ENCODE measurements around the gene JMJD1C.
"Not testable (repeated sequence)": the region's sequence is repeated elsewhere in the genome, so short reads cannot be mapped to it uniquely, and the experiment has no call there.

Gene JMJD1C

DNA sequence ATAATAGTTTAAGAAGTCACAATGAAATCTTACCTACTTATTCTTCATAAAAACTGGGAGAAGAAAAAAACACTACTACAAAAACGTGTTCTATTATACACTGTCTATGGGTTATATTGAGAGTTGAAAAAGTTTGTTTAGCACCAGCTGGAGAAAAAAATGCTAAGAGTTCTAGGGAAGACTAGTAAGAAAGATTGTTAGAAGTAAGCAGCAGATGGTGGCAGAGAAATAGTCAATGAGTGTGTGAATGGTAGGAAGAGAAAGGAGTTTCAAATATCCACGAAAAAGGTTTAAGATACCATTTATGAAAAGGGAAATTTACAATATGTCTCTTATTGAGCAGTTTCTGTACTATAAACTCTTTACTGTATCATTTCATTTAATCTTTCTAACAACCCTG, 208.0 kb downstream of the JMJD1C start:
- DNase-seq (ENCODE audit: low spot score): no peak

DNA sequence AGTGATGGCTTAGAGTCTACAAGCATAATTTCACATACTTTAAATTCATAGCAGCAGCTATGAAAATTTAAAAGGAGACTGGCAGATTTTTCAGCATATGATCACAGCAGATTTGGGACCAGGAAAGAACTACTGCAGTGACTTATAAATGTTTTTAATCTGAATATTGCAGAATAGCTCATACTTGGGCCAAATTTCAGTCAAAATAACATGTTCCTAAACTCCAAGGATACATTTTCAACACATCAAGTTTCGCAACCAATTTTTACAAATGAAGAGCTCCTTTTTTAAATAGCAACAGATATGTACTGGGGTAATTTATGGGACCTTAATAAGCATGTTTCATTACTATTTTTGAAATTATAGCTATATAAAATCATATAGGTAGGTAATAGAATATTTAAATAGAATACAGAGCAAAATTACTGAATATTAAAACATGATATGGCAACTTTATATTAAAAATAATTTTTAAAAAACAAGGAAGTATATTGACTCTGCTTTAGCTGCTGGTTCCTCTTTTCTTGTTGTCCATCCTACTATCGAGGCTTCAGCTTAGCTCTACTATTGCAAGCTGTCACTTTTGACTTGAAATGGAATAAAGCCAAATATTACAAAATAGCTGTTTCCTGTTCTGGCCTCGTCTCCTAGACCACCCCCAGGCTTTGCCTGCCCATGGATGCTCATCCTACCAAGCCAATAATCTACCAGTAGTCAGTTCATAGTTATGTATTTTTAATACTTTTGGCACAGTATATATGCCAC, 209.6 kb downstream of the JMJD1C start:
- no peak for DNase-seq (ENCODE audit: low spot score)

GRCh38 chr10:63255316-63255715, 210.5 kb downstream of the JMJD1C start:
- no peak for DNase-seq (ENCODE audit: low spot score)

DNA sequence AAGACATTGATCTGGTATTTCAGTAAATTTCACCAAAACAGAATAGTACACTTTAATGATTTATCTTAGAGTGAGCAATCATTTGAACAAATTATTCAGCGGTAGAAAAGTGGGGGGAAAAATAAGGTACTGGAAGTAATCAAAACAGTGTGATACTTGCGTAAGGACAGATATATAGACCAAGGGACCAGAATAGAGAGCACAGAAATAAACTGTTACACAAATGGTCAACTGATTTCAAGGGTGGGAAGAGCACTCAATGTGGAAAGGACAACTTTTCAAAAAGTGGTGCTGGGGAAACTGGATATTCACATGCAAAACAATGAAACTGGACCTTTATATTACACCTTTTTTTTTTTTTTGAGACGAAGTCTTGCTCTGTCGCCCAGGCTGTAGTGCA, 212.7 kb downstream of the JMJD1C start:
- no peak for DNase-seq (ENCODE audit: low spot score)

DNA sequence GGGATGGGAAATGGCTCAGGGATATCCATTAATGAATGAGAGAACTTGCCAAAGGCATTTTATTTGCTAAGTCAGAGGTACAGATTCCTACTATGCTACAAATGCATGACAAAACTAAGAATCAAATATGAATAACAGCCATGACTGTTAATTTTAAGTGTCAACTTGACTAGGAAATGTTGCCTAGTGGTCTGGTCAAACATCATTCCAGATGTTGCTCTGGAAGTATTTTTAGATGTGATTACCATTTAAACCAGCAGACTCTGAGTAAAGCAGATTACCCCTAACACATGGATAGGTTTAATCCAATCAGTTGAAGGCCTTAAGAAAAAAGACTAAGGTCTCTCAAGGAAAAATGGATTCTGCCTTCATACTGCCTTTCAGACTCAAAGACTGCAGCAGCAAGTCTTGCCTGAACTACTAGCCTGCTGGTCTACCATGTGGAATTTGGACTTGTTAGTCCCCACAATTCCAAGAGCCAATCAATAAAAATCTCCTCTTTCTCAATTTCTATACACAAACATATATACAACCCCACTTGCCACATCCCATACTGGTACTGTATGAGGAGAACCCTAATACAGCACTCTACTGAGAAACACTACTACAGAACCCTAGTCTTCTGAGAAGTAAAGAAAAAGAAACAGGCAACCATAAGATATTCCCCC, 213.5 kb downstream of the JMJD1C start:
- DNase-seq (ENCODE audit: low spot score): no peak

DNA sequence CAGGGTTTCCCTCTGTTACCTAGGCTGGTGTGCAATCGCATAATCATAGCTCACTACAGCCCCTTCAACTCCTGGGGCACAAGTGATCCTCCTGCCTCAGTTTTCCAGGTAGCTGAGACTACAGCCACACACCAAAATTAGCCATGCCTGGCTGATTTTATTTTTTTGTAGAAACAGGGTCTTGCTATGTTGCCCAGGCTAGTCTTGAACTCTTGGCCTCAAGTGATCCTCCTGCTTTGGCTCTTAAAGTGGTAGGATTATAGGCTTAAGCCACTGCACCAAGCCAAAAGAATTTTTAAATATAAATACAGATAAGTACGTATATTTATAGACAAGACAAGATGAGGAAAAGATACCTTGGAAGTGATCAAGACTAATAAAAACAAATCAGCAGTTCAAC, 215.7 kb downstream of the JMJD1C start:
- no peak for DNase-seq (ENCODE audit: low spot score)

DNA sequence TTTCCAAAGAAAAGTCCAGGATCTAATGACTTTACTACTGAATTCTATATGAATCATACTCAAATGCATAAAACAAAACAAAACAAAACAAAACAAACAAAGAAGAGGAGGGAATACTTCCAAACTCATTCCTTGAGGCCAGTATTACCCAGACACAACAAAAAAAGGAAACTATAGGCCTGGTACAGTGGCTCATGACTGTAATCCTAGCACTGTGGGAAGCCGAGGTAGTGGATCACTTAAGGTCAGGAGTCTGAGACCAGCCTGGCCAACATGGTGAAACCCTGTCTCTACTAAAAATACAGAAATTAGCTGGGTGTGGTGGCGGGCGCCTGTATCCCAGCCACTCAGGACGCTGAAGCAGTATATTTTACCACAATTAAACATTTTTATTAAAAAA, 218.0 kb downstream of the JMJD1C start:
- DNase-seq (ENCODE audit: low spot score): no peak

DNA sequence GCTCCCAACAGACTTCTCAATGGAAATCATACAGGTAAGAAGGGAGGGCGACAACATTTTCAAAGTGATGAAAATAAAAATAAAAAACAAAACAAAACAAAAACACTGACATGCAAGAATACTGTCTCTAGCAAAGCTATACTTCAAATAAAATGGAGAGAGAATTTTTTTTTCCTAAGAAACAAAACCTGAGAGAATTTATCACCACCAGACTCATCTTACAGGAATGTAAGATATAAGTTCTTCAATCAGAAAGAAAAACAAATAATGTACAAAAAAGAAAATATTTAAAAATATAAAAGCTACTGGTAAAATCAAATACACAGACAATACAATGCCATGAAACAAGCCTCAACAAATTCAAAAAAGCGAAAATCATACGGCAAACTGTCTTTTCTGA, 219.4 kb downstream of the JMJD1C start:
- DNase-seq (ENCODE audit: low spot score): no peak

DNA sequence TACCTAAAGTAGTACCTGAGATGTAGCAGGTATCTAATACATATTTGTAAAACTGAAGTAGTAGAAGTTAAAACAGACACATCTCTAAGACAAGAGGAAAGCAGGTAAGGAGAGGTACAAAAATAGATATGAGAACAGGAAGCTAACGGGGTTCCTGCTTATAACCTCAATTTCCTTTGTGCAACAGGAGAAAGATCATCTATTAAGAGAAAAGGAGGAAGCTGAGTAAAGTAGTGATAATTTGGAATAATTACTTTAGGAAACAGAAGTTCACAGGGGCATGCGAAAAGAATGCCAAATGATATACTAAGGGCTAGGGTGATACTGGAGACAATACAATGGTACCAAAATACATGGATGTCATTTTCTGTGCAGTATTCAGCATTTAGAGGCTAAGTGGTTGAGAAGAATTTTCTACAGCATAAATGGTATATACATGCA, 223.9 kb downstream of the JMJD1C start:
- no peak for DNase-seq (ENCODE audit: low spot score)

- no peak for DNase-seq (ENCODE audit: low spot score)
These were observed 225.0 kb downstream of the JMJD1C start for GRCh38 chr10:63240807-63241206.

DNA sequence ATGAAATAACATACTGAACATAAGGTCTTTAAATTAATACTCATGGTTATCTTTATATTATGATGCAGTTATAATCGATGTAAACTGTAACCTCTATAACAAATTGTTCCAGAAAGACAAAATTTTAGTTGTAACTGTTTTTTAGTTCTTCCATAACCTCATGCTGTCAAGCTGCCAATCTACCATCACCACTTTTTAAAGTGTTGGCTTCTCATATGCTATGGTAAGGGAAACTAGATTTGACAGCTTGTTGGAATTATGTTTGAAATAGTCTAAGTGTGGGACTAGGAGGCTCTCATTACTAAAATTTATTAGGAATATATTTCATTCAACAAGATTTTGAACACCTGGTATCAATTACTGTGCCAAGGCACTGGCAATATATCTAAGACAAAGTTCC, 227.3 kb downstream of the JMJD1C start:
- DNase-seq (ENCODE audit: low spot score): no peak

DNA sequence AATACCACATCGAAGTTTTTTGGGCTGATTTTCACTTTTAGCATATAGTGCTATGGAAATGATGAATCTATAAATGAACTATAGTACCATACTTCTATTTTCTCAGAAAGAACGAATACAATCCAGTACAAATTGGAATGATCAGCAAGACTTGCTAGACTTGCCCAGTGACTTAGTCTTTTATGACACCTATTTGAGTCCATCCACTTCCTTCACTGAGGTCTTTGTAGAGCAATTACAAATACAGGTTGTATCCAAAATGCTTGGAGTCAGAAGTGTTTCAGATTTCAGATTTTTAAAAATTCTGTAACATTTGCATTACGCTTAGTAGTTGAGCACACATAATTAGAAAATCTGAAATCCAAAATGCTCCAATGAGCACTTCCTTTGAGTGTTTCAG, 228.4 kb downstream of the JMJD1C start:
- DNase-seq (ENCODE audit: low spot score): no peak

DNA sequence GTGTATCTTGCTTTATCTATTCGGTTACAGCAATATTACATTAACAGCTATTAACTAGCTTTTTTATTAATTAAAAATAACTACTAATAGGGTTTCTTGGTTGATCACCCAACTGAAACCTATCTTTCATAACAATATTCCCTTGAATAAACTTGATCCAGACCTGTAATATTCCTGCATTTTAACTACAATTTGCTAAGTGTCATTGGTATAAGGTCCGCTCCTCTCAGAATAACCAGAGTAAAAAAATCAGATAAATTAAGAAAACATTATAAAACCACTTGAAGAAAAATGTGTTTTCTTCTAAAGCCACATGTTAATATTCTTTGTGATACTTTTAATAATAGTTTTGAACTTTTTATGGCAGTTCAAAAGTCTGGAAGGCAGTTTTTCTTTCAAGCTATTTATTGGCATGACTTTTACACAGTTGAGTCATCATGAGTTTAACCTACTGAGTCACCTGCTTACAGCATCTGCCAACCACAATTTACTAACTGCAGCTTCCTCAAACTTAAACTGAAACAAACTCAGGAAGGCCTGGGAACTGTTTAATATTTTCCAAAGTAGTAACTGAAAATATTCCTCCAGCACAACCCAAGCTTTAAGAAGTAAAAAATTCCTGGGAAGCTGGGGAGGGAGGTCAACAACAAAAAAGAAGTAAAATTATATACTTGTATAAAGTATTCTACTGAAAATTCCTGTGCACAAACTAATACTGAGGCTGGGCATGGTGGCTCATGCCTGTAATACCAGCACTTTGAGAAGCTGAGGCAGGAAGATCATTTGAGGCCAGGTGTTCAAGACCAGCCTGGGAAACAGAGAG, 229.5 kb downstream of the JMJD1C start:
- DNase-seq (ENCODE audit: low spot score): no peak

DNA sequence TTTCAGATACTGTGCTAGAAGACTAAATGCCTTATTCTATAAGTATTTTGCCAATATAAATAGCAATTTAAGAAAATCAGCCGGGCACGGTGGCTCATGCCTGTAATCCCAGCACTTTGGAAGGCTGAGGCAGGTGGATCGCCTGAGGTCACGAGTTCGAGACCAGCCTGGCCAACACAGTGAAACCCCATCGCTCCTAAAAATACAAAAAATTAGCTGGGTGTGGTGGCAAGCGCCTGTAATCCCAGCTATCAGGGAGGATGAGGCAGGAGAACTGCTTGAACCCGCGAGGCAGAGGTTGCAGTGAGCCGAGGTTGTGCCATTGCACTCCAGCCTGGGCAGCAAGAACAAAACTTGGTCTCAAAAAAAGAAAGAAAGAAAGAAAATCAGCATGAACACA, 230.6 kb downstream of the JMJD1C start:
- not testable (repeated sequence) for DNase-seq (ENCODE audit: low spot score)

DNA sequence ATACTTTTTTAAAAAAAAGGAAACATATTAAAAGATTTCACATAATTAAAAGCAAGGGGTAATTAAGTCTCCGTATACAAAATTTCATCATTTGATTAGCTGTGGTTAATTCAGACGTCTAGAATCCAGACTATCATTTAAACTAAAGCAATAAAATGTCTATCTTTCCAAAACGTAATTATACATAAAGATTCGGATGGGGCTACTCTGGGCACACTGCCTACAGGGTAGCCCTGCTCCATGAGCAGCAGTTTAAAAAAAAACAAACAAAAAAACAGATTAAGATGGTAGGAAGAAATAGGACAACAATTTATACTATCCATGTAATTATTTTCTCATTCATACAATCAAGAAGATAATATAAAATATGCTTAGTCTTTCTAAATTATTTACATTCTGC, 236.6 kb downstream of the JMJD1C start:
- no peak for DNase-seq (ENCODE audit: low spot score)

- no peak for DNase-seq (ENCODE audit: low spot score)
These were observed 237.5 kb downstream of the JMJD1C start for GRCh38 chr10:63228237-63228636.

- no peak for DNase-seq (ENCODE audit: low spot score)
These were observed 238.4 kb downstream of the JMJD1C start for GRCh38 chr10:63227207-63227895.

GRCh38 chr10:63224241-63224640, 241.5 kb downstream of the JMJD1C start:
- no peak for DNase-seq (ENCODE audit: low spot score)

GRCh38 chr10:63221950-63222349, 243.8 kb downstream of the JMJD1C start:
- DNase-seq (ENCODE audit: low spot score): no peak

- no peak for DNase-seq (ENCODE audit: low spot score)
These were observed 246.0 kb downstream of the JMJD1C start for GRCh38 chr10:63219749-63220148.

- DNase-seq (ENCODE audit: low spot score): no peak
These were observed 248.6 kb downstream of the JMJD1C start for GRCh38 chr10:63217120-63217605.

GRCh38 chr10:63214571-63214970, 251.2 kb downstream of the JMJD1C start:
- no peak for DNase-seq (ENCODE audit: low spot score)
